T follicular helper cell (primary cell): ENCODE measurements around the gene CIAO3.
A peak's percentile ranks its signal among the peaks of the same experiment; 100 is the strongest.
"Not testable (repeated sequence)": the region's sequence is repeated elsewhere in the genome, so short reads cannot be mapped to it uniquely, and the experiment has no call there.

Experiments used
- DNase-seq: peaks from one replicate; pipeline ENCODE4 v3.0.0-alpha.2; 2020; ENCODE audit warnings: low read depth

Gene CIAO3

GRCh38 chr16:692356-693108 lies 48.3 kb downstream of the CIAO3 start:
- DNase-seq: no peak

GRCh38 chr16:691242-691641 lies 49.6 kb downstream of the CIAO3 start:
- not testable (repeated sequence) for DNase-seq

GRCh38 chr16:689175-689897 lies 51.5 kb downstream of the CIAO3 start:
- no peak for DNase-seq

GRCh38 chr16:687499-687898 lies 53.3 kb downstream of the CIAO3 start:
- DNase-seq: no peak

- no peak for DNase-seq
These were observed 54.1 kb downstream of the CIAO3 start for GRCh38 chr16:686459-687260.

- no peak for DNase-seq
These were observed 54.8 kb downstream of the CIAO3 start for GRCh38 chr16:685967-686366.

- DNase-seq: no peak
These were observed 55.7 kb downstream of the CIAO3 start for GRCh38 chr16:684961-685696.

GRCh38 chr16:684071-684794 lies 56.6 kb downstream of the CIAO3 start, which contains the start of gene JMJD8:
JMJD8 (minus strand) TSS chr16:684334; CDS start chr16:684319, 15 bp downstream.
- peak; percentile 91 for DNase-seq

GRCh38 chr16:683396-684070 lies 57.3 kb downstream of the CIAO3 start:
- no peak for DNase-seq

- no peak for DNase-seq
These were observed 58.1 kb downstream of the CIAO3 start for GRCh38 chr16:682493-683395.

- no peak for DNase-seq
These were observed 58.9 kb downstream of the CIAO3 start for GRCh38 chr16:681746-682427.

GRCh38 chr16:680967-681745 lies 59.6 kb downstream of the CIAO3 start:
- DNase-seq: no peak

GRCh38 chr16:680625-680945 lies 60.2 kb downstream of the CIAO3 start:
- DNase-seq: no peak

GRCh38 chr16:679814-680624 lies 60.8 kb downstream of the CIAO3 start, which contains the start of gene STUB1:
STUB1 (plus strand) TSS chr16:680410; CDS start chr16:680526, 116 bp downstream.
- DNase-seq: peak; percentile 87
